ENCODE results near the gene PAPPA2. TPM values are rescaled to one million over a fixed set of nuclear protein-coding genes. Genes with fewer than 3 reads are reported as not detected.
"Not testable (repeated sequence)": the region's sequence is repeated elsewhere in the genome, so short reads cannot be mapped to it uniquely, and the experiment has no call there.

The PAPPA2 gene
- total RNA-seq, 1 experiment from 2014 or later, result 0.06 TPM

DNA sequence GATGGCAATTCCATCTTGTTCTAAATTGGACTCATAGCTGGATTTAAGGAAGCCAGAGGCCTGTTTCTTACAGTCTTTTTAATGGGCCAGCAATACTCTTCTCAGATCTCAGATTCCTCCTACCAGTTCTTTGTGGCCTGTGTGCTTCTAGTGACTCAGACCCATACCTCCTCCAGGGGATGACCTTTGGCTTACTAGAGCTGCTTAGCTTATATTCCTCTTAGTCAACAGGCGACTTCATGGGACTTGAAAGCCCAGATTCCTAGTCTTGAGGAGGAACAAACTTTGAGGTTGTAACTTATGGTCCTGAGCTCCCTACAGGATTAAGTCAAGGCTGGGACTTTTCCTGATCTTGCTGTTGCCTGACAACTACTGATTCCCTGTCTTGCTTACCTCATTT lies 12.4 kb upstream of the PAPPA2 start:
- ChIA-PET CTCF (no interaction called here), POLR2A (ENCODE audit: low non-redundant PET) (no interaction called here)
- BruUV-seq (replicated peaks), result no TSS peak
- Histone ChIP-seq H3K27ac (ENCODE audit: low read depth, low read length, poor library complexity, severe bottlenecking) (no peak overlapping the region), H3K36me3 (ENCODE audit: insufficient read depth, low read length, poor library complexity, severe bottlenecking) (no peaks in the 10 kb centered on the region), H3K27me3 (replicated peaks; ENCODE audit: insufficient read depth, low read depth, low read length, poor library complexity) (peaks cover 11% of the 10 kb centered on the region), H3K9me3 (ENCODE audit: low read depth, low read length, poor library complexity, severe bottlenecking) (no peaks in the 10 kb centered on the region), H3K4me3 (ENCODE audit: low read depth, low read length, poor library complexity, severe bottlenecking) (no peak overlapping the region), H3K4me1 (ENCODE audit: insufficient read depth, low read length, poor library complexity, severe bottlenecking) (no peaks in the 10 kb centered on the region)
- no peak for DNase-seq (ENCODE audit: low spot score)
- intact Hi-C loops (cut with micrococcal nuclease; ENCODE audit: unreplicated experiment), result no loop called here
- no peak for TF ChIP-seq EZH2 (IDR thresholded peaks at IDR 0.05; ENCODE audit: borderline replicate concordance, low read depth, low read length, poor library complexity, severe bottlenecking)
- TF ChIP-seq, protein P1, sequence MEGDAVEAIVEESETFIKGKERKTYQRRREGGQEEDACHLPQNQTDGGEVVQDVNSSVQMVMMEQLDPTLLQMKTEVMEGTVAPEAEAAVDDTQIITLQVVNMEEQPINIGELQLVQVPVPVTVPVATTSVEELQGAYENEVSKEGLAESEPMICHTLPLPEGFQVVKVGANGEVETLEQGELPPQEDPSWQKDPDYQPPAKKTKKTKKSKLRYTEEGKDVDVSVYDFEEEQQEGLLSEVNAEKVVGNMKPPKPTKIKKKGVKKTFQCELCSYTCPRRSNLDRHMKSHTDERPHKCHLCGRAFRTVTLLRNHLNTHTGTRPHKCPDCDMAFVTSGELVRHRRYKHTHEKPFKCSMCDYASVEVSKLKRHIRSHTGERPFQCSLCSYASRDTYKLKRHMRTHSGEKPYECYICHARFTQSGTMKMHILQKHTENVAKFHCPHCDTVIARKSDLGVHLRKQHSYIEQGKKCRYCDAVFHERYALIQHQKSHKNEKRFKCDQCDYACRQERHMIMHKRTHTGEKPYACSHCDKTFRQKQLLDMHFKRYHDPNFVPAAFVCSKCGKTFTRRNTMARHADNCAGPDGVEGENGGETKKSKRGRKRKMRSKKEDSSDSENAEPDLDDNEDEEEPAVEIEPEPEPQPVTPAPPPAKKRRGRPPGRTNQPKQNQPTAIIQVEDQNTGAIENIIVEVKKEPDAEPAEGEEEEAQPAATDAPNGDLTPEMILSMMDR (conservative IDR thresholded peaks at IDR 0.05; ENCODE audit: low read depth, low read length), result no peak

GRCh38 chr1:176451741-176452140 lies 11.2 kb upstream of the PAPPA2 start:
- H3K9me3 ChIP-seq (ENCODE audit: low read depth, low read length, poor library complexity, severe bottlenecking); H3K4me1 ChIP-seq (ENCODE audit: insufficient read depth, low read length, poor library complexity, severe bottlenecking); H3K36me3 ChIP-seq (ENCODE audit: insufficient read depth, low read length, poor library complexity, severe bottlenecking); CTCF ChIA-PET; BruUV-seq (replicated peaks); DNase-seq (ENCODE audit: low spot score); intact Hi-C loops (cut with micrococcal nuclease; ENCODE audit: unreplicated experiment); H3K4me3 ChIP-seq (ENCODE audit: low read depth, low read length, poor library complexity, severe bottlenecking); POLR2A ChIA-PET (ENCODE audit: low non-redundant PET); H3K27ac ChIP-seq (ENCODE audit: low read depth, low read length, poor library complexity, severe bottlenecking): not testable (repeated sequence)
- H3K27me3 ChIP-seq (replicated peaks; ENCODE audit: insufficient read depth, low read depth, low read length, poor library complexity), result peaks cover 15% of the 10 kb centered on the region

DNA sequence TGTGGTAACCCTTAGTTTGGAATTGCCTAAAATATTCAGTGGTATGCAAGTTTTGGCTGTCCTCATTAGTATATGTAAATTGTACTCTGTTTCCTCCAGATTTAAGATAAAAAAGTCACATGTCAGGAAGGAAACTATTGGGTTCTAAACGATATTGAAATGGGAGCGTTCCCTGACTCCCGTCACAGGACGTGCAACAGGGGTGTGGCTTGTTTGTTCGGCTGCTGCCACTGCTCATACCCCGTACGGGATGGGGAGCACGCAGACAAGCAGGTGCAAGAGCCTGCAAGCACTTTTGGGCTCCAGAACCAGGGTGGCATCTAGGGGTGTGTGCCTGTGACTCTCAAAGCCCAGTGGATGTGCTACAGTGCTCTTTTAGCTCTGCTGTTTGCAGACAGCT lies 6.2 kb upstream of the PAPPA2 start:
- no peak for TF ChIP-seq EZH2 (IDR thresholded peaks at IDR 0.05; ENCODE audit: borderline replicate concordance, low read depth, low read length, poor library complexity, severe bottlenecking)
- BruUV-seq (replicated peaks), result no TSS peak
- intact Hi-C loops (cut with micrococcal nuclease; ENCODE audit: unreplicated experiment), result no loop called here

DNA sequence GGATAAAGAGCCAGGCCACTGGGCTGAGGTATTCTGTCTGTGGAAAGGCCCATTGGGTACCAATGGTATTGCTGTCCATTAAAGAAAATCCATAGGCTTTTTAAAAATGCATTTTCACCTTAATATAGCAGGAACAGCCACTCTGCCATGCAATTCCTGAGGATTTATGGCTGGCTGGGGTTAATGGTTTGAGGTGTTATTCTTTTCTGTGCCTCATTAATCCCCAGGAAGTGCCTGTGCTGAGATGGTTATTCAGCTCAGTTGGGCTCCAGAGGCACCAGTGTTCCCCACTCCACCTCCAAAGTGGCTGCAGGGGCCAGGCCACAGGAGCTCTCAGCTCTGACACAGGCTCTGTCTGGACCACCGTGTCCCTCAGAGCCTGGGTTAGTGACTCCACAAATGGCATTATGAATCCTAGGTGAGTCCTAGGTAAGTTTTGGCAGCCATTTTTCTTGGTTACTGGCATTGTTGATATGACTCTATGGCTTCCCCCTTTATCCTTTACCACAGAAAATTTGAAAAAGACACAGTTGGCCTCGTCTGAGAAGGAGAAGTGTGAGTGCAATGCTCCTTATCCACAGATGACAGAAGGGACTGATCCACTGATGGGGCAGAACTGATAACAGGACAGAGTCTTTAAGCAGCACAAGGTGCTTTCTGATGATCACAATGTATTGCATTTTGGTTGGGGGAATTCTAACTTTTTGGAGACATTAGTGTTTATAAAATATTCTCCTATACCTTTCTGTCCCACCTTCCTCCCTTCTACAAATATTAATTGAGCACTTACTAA lies 2.2 kb upstream of the PAPPA2 start:
- no peak for DNase-seq (ENCODE audit: low spot score)
- no peaks in the 10 kb centered on the region for H3K36me3 ChIP-seq (ENCODE audit: insufficient read depth, low read length, poor library complexity, severe bottlenecking)
- no peaks in the 10 kb centered on the region for H3K4me1 ChIP-seq (ENCODE audit: insufficient read depth, low read length, poor library complexity, severe bottlenecking)
- no TSS peak for BruUV-seq (replicated peaks)
- H3K27ac ChIP-seq (ENCODE audit: low read depth, low read length, poor library complexity, severe bottlenecking), result no peak overlapping the region
- CTCF ChIA-PET, result no interaction called here
- TF ChIP-seq, protein P1 (conservative IDR thresholded peaks at IDR 0.05; ENCODE audit: low read depth, low read length), result no peak
- TF ChIP-seq EZH2 (IDR thresholded peaks at IDR 0.05; ENCODE audit: borderline replicate concordance, low read depth, low read length, poor library complexity, severe bottlenecking), result no peak
- no peaks in the 10 kb centered on the region for H3K9me3 ChIP-seq (ENCODE audit: low read depth, low read length, poor library complexity, severe bottlenecking)
- intact Hi-C loops (cut with micrococcal nuclease; ENCODE audit: unreplicated experiment), result no loop called here
- POLR2A ChIA-PET (ENCODE audit: low non-redundant PET), result no interaction called here
- peaks cover 2% of the 10 kb centered on the region for H3K27me3 ChIP-seq (replicated peaks; ENCODE audit: insufficient read depth, low read depth, low read length, poor library complexity)
- H3K4me3 ChIP-seq (ENCODE audit: low read depth, low read length, poor library complexity, severe bottlenecking), result no peak overlapping the region

More for the DNA sequence above, 6.2 kb upstream of the PAPPA2 start:
- H3K27ac ChIP-seq (ENCODE audit: low read depth, low read length, poor library complexity, severe bottlenecking), result no peak overlapping the region
- ChIA-PET CTCF (no interaction called here), POLR2A (ENCODE audit: low non-redundant PET) (interaction anchor here (0.6 kb wide), 1 partner anchor 991 kb away, joined by 3 read pairs; no protein-coding TSS in a partner anchor)
- DNase-seq (ENCODE audit: low spot score), result no peak
- H3K36me3 ChIP-seq (ENCODE audit: insufficient read depth, low read length, poor library complexity, severe bottlenecking), result no peaks in the 10 kb centered on the region
- peaks cover 15% of the 10 kb centered on the region for H3K27me3 ChIP-seq (replicated peaks; ENCODE audit: insufficient read depth, low read depth, low read length, poor library complexity)
- no peak overlapping the region for H3K4me3 ChIP-seq (ENCODE audit: low read depth, low read length, poor library complexity, severe bottlenecking)
- H3K9me3 ChIP-seq (ENCODE audit: low read depth, low read length, poor library complexity, severe bottlenecking), result no peaks in the 10 kb centered on the region
- H3K4me1 ChIP-seq (ENCODE audit: insufficient read depth, low read length, poor library complexity, severe bottlenecking), result no peaks in the 10 kb centered on the region
